Hematopoietic multipotent progenitor cell treated with erythropoietin and hydrocortisone succinate and interleukin-3 and kit ligand, for 15 days (in vitro differentiated cells): ENCODE measurements around the gene BMPR1B.

Experiments
- DNase-seq: peaks from one replicate; pipeline ENCODE4 v3.0.0-alpha.2; 2015; ENCODE audit warnings: low spot score

The BMPR1B gene

DNA sequence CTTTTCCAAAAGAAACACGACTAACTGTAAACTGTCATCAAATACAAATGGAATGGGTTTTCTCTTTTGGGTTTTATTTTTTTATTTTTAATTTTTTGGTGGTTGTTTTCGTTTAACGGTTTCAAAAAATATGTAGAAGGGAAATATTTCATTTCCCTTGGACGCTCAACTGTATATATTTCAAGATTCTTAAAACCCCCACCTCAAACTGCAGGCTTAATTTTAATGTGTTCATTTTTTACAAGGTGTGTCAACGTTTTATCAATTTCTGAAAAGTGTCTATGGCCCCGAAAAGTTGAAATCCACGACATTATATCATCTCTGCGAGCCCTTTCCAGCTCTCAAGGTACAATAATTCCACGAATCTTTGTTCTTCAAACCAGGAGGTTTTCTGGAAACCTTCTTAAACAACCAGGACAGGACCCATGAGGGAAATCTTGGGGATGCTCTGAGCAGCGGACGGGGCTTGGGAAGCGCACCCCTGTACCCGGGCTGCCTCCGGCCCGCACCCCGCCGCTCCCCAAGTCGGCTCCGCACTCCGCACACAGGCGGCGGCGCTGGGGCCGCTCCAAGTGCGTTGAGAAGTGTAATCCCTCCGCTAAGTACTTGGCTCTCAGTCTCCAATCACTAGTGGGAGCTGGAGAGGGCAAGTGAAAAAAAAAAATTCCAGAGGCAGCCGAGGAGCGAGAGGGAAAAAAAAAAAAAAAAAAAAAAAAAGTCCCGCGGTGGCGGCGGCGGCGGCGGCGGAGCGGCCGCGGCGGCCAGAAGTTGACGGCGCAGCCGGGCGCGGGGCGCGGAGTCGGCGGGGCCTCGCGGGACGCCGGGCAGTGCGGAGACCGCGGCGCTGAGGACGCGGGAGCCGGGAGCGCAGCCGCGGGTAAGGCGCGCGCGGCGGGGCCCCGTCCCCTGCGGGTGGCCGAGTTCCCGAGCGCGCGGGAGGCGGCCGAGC, at the start of gene BMPR1B:
TSS of gene BMPR1B (plus strand) at position 764 of the 949 bp plus-strand sequence. CDS start 346,470 bp downstream, outside the sequence.
- no peak for DNase-seq

DNA sequence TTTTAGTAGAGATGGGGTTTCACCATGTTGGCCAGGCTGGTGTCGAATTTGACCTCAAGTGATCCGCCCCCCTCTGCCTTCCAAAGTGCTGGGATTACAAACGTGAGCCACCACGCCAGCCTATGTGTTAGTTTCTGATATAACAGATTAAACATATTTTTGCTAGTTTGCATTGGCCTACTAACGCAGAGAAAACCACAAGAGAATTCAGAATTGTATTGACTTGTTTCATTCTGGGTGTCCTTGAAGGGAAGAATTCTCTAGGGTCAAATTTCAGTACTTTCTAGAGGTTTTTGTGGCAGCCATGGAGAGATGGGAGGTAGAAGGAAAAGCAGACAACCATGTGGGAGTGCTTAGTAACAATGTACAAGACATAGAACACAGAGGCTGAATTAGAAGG, 46.1 kb upstream of the BMPR1B start:
- no peak for DNase-seq

DNA sequence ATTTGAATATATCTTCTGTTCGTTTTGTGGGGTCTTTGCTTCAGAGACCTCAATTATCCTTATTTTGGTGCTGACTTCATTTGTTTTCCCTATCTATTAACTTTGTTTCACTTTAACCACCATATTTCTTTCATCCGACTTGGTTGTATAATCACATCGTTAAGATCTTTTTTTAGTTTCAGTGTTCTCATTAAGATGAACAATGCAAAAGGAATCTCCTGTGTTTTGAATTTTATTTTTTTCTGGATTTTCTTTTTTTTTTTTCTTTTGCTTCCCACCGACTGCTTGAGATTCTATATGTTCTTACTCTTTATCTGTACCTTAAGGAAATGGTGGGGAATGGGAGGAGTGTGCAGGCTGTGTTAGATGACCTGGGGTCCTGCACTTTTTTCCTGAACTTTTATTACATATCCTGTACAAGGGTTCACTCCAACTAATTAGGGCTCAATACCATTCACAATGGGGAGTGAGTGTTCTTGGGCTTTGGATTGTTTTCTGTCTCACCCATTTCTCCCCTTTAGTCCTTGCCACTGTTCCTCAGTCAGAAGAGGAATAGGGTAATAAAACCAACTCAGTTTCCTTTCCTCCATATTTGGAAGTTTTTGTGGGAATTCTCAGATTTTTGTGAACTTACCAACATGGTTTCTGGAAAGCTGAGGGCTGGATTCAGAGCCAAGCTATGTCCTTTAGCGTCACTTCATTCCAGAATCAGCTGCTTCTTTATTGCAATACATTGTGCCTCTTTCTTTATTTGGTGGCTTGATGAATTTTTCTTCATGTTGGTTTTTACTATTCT, 43.2 kb upstream of the BMPR1B start:
- no peak for DNase-seq

DNA sequence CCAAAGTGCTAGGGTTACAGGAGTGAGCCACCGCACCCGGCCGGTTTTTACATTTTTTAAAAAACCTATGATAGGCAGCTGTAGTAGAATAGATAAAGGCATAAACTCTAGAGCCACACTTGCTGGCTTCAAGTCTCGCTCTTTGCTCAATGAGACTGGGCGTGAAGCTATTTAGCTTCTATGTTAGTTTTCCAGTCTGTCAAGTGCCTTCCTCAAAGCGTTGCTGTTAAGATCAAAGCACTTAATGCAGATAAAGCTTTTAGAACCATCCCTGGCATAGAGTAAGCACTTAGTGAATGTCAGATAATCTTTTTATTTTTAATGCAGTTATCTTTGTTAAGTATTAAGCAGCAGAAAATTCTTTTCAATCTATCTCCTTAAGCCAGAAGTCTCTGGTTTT, 42.0 kb upstream of the BMPR1B start:
- no peak for DNase-seq

DNA sequence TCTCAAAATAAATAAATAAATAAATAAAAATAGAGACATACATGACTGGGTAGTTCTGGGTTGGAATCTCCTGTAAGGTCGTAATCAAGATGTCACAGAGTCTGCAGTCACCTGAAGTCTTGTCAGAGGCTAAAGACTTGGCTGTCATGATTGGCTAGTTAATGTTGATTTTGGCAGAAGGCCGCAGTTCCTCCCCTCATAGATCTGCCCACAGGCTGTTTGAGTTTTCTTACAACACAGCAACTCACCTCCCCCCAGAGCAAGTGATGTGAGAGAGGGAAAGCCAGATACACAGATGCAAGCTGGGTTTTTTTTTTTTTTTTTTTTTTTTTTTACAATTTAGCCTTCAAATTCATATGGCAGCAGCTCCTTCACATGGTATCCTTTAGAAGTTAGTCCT, 36.4 kb upstream of the BMPR1B start:
- DNase-seq = no peak

DNA sequence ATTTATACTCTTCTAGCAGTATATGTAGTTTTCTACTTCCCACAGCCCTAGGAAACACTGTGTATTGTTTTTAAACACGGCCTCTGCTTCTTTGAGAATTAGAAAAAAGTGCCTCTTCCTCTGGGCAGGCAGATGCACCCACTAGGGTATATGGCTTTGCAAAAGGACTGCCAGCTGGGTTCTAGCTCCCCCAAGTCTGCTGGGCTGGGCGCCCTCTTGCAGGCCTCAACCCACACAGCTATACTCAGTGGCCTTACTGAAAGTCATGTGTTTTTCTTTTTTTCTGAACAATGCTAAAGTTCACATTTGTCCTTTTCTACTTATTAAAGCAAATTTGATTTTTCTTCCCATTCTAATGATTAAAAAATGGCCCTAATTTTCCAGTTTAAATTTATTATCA, 35.5 kb upstream of the BMPR1B start:
- DNase-seq = no peak

DNA sequence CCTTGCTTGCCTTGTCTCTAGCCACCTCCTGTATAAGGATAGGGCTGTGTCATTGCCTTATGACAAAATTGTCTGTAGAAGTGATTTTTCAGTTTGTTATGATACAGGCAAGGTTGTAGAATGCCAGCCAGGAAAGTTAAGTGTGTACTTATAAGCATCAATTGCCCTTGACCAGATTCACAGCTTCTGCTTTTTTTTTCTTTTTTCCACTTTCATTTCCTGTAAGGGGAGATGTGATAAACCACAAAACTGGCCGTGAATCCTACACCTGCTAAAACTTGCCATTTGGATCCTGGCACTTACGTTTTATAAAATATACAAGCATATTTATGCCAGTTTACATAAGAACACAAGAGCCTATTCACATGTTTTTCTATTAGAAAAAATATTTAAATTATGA, 35.0 kb upstream of the BMPR1B start:
- DNase-seq = no peak

DNA sequence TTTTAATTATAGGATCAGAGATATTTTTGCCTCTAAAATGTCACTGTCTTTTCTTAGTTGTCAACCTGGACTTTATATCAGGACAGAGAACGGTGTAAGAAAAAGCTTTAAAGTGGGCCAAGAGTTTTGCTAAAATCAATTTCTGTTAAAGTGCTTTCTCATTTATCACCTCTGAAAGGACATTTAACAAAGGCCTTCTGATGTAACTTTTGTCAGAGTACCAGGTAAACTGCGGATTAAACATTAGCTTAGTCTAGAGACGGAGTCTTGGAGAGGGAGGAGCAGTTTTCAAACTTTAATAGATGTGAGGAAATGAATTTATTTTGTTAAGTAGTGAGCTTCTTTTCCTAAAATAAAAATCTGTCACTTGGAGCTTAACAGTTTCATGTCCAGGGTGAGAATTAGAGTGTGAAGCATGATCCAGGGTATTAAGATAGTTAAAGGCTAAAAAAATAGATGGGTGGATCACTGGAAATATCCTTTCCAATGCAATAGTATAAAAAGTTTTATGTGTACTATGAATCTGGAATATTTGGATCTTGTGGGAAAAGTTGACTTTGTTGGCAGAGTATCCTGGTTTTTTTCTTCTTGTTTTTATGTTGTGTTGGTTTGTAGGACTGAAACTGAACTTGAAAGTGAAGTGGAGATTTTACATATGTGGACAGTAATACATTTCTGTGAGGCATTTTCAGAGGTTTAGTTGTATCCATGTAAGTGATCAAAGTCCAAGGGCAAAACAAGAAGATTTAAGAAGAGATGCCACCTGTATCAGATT, 33.6 kb upstream of the BMPR1B start:
- DNase-seq = no peak

DNA sequence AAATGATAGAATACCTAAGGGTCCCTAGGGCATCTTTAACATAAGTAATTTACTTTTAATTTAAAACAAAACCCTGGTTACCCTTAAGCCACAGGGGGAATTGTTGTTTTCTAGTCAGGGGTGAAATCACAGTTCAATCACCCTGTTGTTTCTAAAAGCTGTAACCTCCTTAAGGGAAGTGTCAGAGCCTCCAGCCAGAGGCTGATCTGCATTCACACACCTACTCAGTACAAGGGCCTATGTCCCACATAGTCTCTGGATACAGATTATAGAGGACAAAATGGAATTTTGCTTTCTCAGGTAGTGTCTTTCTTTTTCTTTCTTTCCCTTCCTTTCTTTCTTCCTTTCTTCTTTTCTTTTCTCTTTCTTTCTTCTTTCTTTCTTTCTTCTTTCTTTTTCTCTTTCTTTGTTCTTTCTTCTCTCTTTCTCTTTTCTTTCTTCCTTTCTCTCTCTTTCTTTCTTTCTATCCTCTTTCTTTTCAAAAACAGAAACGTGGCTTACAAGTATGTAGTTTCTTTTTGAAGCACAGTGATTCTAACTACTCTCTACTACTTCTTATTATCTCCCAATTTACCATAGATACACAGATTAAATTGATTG, 31.1 kb upstream of the BMPR1B start:
- no peak for DNase-seq

DNA sequence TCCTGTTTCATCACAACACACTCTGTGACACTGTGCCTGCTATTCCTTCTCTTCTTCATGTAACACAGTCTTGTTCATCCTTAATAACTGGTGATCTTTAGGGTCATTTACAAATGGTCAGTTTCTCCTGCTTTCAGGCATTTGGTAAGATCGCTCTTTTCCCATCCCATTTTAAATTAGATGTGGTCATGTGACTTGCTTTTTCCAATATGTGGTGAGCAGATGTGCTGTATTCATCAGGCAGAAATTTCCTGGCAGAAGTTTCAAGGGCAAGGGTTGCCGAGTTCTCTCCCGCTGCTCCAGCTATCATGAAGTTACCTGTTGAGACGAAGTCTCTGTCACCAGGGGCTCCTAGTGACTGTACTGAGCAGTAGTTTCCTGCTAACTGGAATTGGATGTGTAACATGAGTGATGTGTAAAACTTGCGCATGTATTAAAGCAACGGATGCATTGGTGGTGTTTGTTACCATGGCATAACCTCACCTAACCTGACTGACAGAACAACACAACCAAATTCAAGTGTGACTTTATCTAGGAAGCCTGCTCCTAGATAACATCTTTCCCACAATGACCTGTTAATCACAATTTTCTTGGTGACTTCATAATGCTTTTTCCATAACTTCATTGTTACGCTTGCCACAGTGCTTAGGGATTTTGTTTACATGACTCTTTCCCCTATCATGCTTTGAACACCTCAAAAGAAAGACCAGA, 29.5 kb upstream of the BMPR1B start:
- no peak for DNase-seq

DNA sequence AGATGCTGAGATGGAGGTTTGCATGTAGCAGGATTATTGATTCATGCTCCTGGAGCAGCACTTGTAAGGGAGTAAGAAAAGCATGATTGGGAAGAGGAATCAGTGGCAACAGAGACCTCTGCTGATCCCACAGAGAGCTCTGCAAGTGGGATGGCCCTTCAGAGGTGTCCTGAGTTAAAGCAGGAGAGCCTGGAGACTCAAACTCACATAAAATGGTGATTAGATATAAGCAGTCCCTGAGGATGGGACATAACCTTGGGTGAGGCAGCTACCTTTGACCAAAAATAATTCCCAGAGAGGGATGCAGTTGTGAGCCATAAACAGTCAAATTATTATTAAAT, 25.4 kb upstream of the BMPR1B start:
- DNase-seq = no peak

DNA sequence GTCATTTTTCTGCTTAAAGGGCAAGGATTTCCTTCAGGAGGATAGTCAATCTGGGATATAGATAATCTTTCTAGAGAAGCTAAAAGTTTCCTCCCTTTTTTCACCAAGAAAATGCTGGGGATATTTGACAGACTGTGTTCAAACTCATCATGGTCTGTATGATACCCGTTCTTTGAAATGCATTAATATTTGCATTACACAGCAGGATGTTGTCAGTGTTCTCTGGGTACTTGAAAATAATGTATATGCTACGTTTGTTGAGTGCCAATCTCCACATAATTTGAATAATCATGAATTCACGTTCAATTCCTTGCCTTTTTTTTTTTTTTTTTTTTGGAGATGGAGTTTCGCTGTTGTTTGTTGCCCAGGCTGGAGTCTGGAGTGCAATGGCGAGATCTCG, 18.0 kb upstream of the BMPR1B start:
- DNase-seq = no peak

DNA sequence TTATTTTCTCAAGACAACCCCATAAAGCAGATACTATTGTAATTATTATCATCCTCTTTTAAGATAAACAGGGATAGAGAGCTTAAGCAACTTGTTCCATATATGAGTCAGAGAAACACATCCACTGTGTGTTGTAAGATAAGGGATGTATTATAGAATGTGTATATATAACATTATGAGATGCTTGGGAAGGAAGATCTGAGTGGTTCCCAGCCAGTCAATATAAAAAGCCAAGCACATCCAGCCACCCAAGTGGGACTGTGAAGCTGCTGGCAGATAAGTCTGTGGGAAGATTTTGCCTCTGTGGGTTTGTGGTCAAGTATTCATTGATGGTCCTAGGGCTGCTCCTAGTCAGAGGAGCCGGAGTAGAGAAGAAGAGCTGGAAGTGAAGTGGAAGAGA, 16.5 kb upstream of the BMPR1B start:
- no peak for DNase-seq

DNA sequence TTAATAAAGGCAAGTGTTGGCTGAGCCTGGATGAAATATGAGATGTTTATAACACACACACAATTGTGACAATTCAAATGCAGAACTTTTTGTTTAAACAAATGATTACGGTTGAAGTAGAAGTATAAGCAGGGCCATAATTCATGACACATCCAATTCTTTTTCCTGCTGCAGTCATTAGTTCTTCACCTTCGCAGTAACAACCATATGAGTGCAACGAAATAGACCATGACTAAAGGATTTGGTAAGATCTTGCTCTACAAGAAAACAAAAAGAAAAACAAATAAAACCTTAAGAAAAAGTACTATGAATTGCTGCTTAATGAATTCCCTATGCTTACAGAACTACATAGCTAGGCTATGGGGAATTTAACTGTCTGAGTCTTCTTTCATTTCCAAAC, 13.9 kb upstream of the BMPR1B start:
- DNase-seq = no peak

DNA sequence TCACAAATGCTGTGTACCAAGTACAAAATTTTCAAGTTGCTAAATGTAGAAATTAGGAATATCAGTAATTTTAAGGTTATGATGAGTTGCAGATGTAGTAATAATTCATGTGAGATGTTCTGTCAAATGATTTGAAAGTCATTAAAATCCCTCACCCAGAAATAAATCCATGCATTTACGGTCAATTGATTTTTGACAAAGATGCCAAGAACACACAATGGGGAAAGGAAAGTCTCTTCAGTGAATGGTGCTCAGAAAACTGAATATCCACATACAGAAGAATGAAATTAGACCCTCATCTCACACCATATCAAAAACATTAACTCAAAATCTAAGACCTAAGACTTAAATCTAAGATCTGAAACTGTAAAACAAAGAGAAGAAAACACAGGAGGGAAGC, 12.9 kb upstream of the BMPR1B start:
- DNase-seq = no peak

DNA sequence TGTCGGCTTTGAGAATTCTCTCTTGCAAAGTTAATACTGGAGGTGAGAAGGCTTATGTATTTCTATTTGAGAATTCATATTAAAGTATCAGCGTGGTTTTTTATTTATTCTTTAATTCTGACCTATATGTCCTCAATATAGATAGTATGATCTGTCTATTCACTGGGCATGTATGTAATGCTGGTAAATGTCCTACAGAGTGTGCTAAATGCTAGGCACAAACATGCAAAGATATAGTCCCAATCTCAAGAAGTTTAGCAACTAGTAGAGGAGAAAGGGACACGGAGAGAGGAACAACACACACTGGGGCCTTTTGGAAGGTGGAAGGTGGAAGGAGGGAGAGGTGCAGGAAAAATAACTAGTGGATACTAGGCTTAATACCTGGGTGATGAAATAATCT, 11.0 kb upstream of the BMPR1B start:
- no peak for DNase-seq

DNA sequence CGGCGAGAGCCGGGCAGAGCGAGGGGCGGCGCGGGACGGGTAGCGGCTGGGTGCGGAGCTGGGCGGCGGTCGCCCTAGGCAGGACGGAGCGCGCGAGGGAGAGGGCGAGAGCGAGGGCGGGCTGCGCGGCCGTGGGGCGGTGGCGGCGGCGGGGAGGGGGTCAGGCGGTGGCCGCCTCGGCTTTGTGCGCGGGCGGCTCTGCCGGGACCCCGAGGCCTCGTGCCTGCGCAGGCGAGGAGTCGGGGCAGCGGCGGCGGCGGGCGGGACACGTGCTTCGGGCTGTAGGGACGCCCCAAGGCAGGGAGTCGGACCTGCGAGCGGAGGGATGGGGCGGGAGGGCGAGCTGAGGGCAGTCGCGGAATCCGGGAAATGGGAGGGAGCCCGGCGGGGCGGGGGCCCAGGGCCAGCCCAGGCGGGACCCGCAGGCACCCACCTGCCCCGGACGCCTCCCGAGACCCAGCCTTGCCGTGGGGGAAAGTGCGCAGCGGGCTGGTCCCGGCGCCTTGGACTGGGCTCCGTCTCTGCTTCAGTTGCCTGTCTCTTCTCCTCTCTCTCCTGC, 465 bp downstream of the BMPR1B start:
- DNase-seq = no peak

DNA sequence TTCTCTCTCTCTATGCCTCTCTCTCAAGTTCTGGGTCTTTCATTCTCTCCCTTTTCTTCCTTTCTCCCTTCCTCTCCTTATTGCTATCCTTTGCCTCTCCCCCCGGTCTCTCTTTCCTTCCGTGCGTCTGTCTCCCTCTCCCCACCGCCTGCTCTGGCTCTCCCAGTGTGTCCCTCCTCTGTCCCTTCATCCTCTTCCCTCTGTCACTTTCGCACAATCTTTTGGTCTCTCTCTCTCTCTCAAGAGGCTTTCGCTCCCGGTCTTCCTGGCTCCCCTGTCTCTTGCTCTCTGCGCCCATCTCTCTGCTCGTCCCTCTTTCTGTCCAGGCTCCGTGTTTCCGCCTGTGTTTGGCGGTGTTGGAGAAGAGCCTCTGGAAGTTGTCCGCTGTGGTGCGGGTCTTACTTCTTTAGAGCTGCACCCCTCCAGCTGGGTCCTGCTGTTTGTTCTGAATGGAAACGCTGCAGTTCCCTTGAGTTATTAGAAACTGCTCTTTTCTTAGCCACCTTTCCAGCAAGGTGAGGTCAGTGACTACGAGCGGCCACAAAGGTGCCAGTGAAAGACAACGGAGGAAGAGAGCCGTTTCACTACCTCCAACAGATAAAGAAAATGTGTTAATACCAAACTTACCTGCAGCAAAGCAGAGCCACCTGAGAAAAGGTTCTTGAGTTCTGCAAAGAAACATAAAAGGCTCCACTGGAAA, 1.1 kb downstream of the BMPR1B start:
- no peak for DNase-seq

DNA sequence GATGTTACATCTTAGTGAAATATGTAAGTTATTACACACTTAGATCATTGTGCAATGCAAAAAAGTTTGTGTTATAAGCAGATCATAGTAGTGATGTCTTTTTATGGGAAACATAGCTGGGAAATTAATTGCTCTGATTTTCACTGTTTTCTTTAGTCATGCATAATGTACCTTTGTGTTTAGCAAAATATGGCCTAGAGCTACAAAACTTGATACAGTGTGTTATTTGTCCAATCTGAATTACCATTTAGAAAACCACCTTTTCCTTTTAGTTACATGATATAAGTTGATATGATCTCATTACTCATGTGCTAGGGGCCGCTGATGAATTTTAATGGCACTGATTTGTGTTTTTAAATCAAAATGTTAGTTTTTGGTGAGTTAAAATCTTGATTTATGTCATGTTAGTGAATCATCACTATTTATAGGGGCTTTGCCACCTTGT, 2.0 kb downstream of the BMPR1B start:
- DNase-seq = no peak

DNA sequence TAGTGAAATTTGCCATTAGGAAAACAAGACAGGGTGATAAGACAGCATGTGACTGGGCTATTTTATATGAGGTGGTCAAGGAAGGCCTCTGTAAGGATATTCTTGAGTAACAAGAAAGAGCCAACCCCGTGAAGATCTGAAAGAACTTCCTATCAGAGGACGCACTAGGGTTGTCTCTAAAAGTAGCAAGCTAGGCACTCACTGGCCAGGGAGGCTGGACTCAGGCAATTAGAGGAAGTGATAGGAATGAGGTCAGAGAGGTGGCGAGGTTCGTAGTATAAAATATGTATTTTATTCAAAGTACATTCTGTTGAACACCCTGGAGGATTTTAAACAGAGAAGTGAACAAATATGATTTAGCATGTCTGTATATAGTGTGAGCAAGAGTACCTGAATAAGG, 4.6 kb downstream of the BMPR1B start:
- no peak for DNase-seq
